Fibroblast of pulmonary artery (primary cell): Measurements from ENCODE around the gene TLE6.

ENCODE experiments used
- DNase-seq: peaks from one replicate; pipeline ENCODE4 v3.0.0-alpha.2; 2010; ENCODE audit warnings: low read depth
- H3K4me3 ChIP-seq: replicated peaks from 2 replicates; pipeline ENCODE4 v1.5.1; 2011; ENCODE audit warnings: low read depth, mild to moderate bottlenecking, control low read depth, low read length, moderate library complexity
- TF ChIP-seq, protein P1 (sequence below): IDR thresholded peaks from 2 replicates; pipeline ENCODE4 v1.5.1; 2011; ENCODE audit warnings: mild to moderate bottlenecking, control low read depth, low read length, inconsistent platforms; ENCODE audit errors: missing control alignments

TLE6 gene

DNA sequence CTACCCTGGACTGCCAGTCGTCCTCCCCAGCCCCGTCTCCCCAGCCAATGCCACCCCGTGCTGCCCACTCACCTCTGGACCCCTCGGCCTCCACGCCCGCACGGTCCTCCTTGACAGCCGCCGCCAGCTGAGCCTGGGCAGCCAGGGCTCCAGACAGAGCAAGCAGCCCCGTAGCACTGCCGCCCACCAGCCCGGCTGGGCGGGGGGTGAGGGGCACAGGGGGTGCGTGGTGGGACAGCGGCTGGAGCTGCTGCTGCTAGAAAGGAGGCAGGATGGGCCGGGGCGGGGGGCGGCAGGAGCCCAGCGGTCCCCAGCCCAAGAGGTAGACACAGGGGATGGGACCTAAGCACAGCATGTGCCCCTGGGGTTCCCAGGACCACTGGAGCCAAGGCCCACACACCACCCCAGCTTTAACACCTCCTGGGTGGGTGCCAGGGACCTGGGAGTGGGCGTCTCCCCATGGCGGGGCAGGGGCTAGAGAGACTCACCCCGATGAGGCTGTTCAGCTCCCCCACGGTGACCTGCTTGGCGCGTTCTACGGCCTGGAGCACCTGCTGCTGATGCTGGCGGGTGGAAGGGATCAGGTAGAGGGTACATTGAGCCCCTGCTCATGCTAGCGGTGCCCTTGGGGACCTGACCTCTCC, 42.0 kb downstream of the TLE6 start:
- TF ChIP-seq, protein P1, sequence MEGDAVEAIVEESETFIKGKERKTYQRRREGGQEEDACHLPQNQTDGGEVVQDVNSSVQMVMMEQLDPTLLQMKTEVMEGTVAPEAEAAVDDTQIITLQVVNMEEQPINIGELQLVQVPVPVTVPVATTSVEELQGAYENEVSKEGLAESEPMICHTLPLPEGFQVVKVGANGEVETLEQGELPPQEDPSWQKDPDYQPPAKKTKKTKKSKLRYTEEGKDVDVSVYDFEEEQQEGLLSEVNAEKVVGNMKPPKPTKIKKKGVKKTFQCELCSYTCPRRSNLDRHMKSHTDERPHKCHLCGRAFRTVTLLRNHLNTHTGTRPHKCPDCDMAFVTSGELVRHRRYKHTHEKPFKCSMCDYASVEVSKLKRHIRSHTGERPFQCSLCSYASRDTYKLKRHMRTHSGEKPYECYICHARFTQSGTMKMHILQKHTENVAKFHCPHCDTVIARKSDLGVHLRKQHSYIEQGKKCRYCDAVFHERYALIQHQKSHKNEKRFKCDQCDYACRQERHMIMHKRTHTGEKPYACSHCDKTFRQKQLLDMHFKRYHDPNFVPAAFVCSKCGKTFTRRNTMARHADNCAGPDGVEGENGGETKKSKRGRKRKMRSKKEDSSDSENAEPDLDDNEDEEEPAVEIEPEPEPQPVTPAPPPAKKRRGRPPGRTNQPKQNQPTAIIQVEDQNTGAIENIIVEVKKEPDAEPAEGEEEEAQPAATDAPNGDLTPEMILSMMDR = no peak
- no peak overlapping the region for H3K4me3 ChIP-seq
- DNase-seq = no peak

DNA sequence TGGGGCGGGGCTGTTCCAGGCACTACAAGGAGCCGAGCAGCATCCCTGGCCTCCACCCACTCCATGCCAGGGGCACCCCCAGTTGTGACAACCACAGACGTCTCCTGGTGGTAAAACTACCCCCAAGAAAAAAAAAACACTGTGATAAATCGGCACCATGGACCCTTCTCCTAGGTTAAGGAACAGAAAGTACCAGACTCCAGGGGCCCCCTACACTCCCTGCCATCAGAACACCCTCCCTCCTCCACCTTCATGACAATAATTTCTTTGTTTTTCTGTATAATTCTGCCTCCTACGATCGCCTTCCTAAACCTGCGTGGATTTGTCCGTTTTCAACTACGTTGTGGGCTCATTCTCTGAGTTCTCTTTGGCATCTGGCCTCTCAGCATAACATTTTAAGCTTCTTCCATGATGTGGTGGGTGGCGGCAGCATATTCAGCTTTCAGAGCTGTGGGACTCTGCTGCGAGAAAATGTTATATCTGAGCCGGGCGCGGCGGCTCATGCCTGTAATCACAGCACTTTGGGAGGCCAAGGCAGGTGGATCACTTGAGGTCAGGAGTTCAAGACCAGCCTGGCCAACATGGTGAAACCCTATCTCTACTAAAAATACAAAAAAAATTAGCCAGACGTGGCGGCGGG, 43.1 kb downstream of the TLE6 start:
- no peak for DNase-seq
- TF ChIP-seq, protein P1 = no peak
- H3K4me3 ChIP-seq = no peak overlapping the region

DNA sequence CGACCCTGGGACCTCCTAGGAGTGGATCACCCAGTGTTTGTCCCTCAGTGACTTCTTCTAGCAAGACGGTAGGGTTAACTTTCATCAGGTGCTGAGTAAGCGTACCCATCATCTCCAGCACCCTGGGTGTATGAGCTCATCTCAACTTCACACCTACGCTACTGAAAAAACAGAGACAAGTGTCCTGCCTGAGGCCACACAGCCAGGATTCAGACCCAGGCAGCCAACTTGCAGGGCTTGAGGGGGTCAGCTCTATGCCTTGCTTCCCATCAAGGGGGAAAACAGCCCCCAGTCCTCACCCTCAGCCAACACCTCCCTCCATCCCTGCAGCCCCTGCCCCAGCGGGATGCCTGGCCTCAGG, 47.1 kb downstream of the TLE6 start:
- no peak overlapping the region for H3K4me3 ChIP-seq
- TF ChIP-seq, protein P1 = no peak
- DNase-seq = no peak

DNA sequence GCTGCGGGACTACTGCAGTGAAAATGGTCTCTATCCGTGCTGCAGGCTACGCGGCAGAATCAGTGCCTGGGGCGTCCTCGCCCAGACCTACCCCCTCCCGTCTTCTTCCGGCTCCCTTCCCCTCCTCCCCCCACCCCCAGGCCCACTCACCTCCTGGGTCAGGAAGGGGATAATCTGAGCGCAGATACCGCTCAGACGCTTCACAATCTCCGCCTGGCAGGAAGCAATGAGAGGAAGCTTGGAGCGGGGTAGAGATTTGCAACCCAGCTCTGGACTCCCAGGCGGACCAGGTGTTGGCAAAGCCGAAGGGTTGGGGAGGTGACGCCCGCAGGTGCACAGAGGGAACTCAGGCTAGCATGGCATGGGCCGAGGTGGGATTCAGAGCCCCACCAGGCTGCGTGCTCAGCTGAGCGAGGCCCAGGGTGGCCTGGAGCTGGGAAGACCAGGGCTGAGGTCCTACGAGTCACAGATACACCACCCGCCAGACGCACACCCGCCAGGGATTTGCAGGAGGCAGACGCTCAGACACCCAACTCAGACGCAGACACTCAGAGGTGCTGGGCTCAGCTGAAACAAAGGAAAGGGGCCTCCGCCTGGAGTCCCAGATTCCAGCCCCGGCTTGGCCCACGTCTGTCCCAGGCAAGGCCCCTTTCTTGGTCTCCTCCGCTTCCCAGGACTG, 47.6 kb downstream of the TLE6 start:
- TF ChIP-seq, protein P1 = no peak
- DNase-seq = no peak
- H3K4me3 ChIP-seq = no peak overlapping the region

DNA sequence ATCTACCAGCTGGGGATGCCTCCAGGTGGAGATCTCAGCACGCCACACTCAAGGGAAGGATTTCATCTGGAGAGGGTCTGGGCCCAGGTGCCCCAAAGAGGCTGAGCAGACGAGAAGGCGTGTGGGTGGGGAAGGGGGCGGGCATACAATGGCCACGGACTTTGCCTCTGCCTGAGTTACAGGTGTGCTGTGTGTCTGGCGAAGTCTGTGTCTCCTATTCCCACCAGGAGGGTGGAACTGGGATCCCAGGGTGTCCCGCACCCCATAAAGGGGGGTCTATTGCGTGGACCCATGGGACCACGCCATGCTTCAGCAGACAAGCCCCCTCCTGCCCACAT, 48.2 kb downstream of the TLE6 start:
- TF ChIP-seq, protein P1 = no peak

DNA sequence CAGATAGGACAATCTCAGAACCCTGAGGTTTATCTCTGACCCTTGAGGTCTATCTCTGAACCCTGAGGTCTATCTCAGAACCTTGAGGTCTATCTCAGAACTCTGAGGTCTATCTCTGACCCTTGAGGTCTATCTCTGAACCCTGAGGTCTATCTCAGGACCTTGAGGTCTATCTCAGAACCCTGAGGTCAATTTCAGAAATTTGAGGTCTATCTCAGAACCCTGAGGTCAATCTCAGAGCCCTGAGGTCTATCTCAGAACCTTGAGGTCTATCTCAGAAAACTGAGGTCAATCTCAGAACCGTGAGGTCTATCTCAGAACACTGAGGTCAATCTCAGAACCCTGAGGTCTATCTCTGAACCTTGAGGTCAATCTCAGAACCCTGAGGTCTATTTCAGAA, 49.4 kb downstream of the TLE6 start:
- H3K4me3 ChIP-seq = no peak overlapping the region
- DNase-seq = no peak
- TF ChIP-seq, protein P1 = no peak

More for the DNA sequence above, 48.2 kb downstream of the TLE6 start:
- no peak overlapping the region for H3K4me3 ChIP-seq
- DNase-seq = no peak
